ENCODE data around the gene SMS. TPM values are rescaled to one million over a fixed set of nuclear protein-coding genes. Genes with fewer than 3 reads are reported as not detected.

The SMS gene
- total and polyA plus RNA-seq, 2 experiments from 2014 or later, result 185 to 274 TPM

- Histone ChIP-seq H3K4me2 (no peak overlapping the region), H3K4me1 (ENCODE audit: insufficient read depth) (peaks cover 42% of the 10 kb centered on the region), H2AFZ (no peak overlapping the region), H3K27ac (ENCODE audit: low read depth) (no peak overlapping the region), H3K4me3 (no peak overlapping the region), H3F3A (replicated peaks; ENCODE audit: low read depth) (no peaks in the 10 kb centered on the region), H3K27me3 (ENCODE audit: insufficient read depth) (no peaks in the 10 kb centered on the region), H3K79me2 (replicated peaks; ENCODE audit: insufficient read depth) (peaks cover 100% of the 10 kb centered on the region), H4K20me1 (replicated peaks; ENCODE audit: insufficient read depth) (peaks cover 23% of the 10 kb centered on the region), H3K9me2 (ENCODE audit: insufficient read depth) (no peaks in the 10 kb centered on the region), H3K36me3 (ENCODE audit: insufficient read depth) (no peaks in the 10 kb centered on the region)
- TF ChIP-seq CTCF (conservative IDR thresholded peaks at IDR 0.05; ENCODE audit: low read depth in 2 of 2) (no peak), JUNB (IDR thresholded peaks at IDR 0.05; ENCODE audit: unreplicated experiment) (no peak), NANOG (IDR thresholded peaks at IDR 0.05; ENCODE audit: borderline replicate concordance) (no peak), EZH2 (IDR thresholded peaks at IDR 0.05; ENCODE audit: low read depth, unreplicated experiment) (no peak), ZNF331 (CRISPR knock-in tag; IDR thresholded peaks at IDR 0.05; ENCODE audit: low read depth) (no peak), STAT1 (IDR thresholded peaks at IDR 0.05; ENCODE audit: unreplicated experiment) (no peak), POLR2AphosphoS5 (IDR thresholded peaks at IDR 0.05; ENCODE audit: low read depth) (no peak), EZH2phosphoT487 (IDR thresholded peaks at IDR 0.05; ENCODE audit: unreplicated experiment) (no peak), ZNF114 (CRISPR knock-in tag; IDR thresholded peaks at IDR 0.05) (no peak), ZNF462 (CRISPR knock-in tag; IDR thresholded peaks at IDR 0.05) (no peak), REST (IDR thresholded peaks at IDR 0.05; ENCODE audit: unreplicated experiment) (no peak), CREB1 (CRISPR knock-in tag; IDR thresholded peaks at IDR 0.05; ENCODE audit: low read depth) (no peak)
- TF ChIP-seq, protein P1, sequence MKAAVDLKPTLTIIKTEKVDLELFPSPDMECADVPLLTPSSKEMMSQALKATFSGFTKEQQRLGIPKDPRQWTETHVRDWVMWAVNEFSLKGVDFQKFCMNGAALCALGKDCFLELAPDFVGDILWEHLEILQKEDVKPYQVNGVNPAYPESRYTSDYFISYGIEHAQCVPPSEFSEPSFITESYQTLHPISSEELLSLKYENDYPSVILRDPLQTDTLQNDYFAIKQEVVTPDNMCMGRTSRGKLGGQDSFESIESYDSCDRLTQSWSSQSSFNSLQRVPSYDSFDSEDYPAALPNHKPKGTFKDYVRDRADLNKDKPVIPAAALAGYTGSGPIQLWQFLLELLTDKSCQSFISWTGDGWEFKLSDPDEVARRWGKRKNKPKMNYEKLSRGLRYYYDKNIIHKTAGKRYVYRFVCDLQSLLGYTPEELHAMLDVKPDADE (IDR thresholded peaks at IDR 0.05), result no peak
- Mint-ChIP-seq H3K9me3 (no peaks in the 10 kb centered on the region), H3K4me3 (no peak overlapping the region), H3K36me3 (ENCODE audit: low read depth) (peaks cover 7% of the 10 kb centered on the region; the same call in 1 of the 3 replicates), H3K27me3 (ENCODE audit: insufficient read depth, low read depth, poor library complexity) (peaks cover 5% of the 10 kb centered on the region), H3K4me1 (peaks cover 67% of the 10 kb centered on the region), H3K27ac (no peak overlapping the region)
- DNase-seq (ENCODE audit: low spot score), result no peak
- ATAC-seq, result no peak
Measured at GRCh38 chrX:21955403-21956189, 15.1 kb downstream of the SMS start.
